NCI-H1436 treated with DMSO at 0.1 percent for 48 hours (cell line): ENCODE results near the gene SPG7.
"Not testable (repeated sequence)": the region's sequence is repeated elsewhere in the genome, so short reads cannot be mapped to it uniquely, and the experiment has no call there.

Experiments
- DNase-seq: peaks from one replicate; lab custom pipeline; 2025; lab: John Stamatoyannopoulos, UW

Gene SPG7

DNA sequence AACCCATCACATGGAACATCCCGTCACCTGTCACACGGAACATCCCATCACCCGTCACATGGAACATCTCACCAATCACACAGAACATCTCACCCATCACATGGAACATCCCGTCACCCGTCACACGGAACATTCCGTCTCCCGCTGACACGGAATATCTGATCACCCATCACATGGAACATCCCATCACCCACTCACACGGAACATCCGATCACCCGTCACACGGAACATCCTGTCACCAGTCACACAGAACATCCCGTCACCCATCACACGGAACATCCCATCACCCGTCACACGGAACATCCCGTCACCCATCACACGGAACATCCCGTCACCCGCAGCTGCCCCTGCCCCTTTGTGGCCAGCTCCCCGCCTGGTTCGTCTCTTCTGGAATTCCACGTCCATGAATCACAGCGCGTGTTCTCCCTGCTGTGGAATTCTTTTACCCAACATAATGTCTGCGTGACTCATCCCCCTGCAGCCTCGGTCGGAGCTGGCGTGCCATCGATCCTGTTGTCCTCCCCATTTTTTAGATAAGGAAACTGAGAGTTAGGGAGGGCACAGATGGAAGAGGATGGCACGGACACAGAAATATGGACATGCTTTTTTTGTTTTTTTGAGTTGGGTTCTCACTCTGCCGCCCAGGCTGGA is 73.0 kb downstream of the SPG7 start:
- DNase-seq: no peak

DNA sequence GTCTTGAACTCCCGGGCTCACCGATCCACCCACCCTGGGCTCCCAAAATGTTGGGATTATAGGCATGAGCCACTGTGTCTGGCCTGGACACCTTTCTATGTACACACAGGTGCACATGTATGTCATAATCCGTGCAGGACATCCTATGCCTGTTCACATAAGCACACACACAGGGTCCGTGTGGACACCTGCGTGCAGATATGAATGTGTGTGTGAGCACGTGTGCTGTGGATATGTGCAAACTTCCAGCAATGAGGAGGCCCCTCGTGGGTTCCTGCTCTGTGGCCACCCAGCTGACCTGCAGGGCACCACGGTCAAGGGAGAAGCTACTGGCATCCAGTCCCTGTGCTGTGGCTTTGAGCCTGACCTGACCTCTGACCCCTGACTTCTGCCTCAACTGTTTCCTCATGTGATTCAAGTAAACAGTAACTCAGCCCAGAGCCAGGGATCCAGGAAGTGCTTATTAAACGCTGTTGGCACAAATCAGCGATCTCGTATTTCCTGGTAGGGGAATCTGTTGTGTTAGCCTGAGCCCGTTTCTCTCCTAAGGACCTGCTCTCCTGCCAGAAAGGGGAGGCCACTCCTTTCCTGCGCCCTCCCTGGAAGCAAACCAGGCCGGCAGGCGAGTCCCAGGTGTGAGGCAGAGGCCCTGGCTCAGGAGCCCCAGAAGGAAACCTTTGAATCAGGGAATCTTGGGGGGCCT is 73.8 kb downstream of the SPG7 start:
- no peak for DNase-seq

DNA sequence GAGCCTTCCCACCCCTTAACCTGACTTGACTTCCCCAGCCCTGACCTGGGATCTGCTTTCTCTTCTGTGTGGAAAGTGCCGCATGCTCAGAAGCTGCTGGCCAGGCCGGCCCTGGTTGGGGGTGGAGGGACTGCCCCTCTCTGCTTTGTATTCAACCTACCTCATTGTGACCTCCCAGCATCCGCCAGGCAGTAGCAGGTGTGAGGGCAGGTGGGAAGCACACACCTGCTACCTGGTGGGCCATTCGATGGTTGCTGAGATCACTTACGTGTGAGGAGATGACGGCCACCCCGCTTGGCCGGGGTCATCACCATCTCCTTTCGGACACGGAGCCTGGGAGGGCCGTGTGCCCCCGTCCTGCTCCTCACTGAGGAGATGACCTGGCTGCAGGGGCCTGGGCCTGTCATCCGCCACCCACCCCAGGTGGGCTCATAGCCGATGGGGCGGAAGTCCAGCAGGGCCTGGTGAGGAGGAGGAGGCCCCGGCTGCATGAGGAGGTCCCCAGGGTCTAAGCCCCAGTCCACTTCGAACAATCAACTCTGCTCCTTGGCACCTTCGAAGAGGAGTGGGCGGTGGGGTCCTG is 74.5 kb downstream of the SPG7 start:
- DNase-seq: no peak

DNA sequence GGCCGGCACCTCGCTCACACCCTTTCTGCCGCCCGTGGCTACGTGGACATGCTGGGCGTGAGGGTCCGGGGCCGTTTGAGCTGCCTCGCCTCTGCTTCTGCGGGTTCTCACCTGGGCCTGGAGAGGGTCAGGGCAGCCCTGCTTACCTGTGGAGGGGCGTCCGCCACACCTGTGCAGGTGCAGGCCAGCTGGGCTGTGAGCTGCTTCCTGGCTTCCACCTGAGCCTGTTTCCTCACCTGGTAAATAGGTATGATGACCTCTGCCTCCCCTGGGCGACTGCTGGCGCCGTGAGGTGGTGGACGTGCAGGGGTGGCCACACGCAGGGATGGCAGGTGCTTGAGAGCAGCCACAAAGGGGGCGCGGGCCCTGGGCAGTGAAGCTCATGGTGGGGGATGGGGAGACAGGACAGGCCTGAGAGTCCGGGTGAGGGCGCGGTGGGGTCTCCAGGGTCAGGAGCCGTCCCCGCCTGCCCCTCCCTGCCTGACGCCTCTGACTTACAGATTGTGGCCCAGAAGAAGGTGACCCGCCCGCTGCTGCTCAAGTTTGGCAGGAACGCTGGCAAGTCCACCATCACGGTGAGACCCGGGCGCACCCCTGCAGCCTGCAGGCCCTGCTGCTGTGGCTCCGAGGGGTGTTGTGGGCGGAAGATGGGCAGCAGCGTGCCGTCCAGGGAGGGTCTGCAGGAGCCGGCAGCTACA is 75.1 kb downstream of the SPG7 start:
- DNase-seq: no peak

DNA sequence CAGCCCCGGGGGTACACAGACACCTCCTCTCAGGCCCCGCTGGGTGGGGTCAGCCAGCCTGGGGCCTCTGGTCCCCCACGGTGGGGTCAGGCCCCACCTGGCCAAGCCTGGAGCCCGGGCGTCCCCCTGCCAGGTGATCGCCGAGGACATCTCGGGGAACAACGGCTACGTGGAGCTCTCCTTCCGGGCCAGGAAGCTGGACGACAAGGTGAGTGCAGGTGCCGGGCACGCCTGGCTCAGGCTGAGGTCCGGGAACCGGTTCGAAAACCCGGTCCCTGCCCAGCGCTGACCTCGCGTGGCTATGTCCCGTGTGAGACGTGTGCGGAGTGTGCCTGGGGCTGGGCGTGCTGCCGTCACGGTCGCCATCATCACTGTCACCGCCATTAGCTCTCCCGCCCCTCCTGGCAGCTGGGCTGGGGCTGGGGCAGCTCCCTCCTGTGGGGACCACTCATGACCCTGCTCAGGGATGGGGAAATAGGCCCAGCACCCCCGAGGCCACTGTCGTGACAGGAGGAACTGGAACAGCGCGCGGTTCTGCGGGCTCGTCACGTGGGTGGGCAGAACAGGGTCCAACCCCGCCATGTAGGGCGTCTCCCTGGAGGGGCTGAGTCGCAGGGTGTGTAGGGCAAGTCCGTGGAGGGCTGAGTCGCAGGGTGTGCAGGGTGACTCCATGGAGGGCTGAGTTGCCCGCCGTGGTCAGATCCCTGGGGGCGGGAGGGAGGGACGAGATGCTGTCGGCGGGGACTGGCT is 75.9 kb downstream of the SPG7 start:
- no peak for DNase-seq

DNA sequence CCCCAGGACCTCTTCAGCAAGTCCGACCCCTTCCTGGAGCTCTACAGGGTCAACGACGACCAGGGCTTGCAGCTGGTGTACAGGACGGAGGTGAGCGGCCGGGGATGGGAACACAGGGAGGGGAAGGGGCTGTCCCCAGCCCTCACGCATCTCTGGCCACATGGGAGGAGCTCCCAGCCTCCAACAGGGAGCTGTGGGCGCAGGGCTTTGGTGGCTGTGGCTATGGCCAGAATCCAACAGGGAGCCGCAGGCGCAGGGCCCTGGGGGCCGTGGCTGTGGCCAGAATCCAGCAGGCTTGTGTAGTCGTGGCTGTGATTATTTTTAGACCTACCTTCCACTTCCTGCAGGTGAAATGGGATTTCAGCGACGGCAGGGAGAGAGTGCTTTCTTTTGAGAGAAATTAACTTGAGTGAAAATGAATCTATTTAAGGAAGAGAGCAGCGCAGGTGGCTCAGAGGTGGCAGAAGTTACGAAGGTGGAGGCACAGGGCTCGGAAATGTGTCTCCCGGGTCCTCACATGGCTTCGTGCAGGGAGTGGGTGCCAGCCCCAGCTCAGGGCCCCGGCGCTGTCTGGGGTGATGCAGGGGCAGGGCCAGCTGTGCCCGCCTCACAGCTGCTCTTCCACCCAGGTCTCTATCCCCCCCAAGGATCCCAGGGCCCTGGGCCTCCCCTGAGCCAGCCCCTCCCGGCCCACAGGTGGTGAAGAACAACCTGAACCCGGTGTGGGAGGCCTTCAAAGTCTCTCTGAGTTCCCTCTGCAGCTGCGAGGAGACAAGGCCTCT is 76.8 kb downstream of the SPG7 start:
- no peak for DNase-seq

DNA sequence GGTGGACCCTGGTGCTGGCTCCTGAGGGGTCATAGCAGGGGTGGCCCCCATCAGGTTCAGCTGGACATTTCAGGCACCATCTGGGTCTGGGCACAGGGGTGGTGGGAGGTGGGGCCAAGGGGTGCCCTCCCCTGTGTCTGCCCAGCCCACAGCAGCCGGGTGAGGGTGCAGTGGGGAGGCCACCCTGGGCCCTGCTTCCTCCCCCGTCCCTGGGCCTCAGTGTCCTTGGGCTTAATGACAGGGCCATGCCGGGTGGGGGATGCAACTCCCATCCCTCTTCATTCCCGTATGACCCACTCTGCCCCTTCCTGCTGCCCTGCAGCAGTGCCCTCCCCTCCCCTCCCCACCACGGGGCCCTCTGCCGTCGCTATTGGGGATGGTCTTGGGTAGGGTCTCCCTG is 78.0 kb downstream of the SPG7 start:
- DNase-seq: no peak

DNA sequence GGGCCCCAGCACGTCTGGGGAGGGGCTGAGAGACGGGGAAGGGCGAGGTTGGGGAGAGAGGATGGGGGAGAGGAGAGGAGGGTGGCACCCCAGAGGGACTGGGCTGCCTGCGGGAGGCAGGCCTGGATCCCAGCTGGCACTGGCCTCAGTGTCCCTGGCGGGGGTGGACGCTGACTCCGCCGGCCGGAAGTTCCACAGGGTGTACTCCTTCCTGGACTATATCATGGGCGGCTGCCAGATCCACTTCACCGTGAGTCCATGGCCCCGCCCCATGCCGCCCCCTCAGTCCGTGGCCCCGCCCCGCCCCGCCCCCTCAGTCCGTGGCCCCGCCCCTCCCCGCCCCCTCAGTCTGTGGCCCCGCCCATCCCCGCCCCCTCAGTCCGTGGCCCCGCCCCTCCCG is 78.7 kb downstream of the SPG7 start:
- DNase-seq: no peak

DNA sequence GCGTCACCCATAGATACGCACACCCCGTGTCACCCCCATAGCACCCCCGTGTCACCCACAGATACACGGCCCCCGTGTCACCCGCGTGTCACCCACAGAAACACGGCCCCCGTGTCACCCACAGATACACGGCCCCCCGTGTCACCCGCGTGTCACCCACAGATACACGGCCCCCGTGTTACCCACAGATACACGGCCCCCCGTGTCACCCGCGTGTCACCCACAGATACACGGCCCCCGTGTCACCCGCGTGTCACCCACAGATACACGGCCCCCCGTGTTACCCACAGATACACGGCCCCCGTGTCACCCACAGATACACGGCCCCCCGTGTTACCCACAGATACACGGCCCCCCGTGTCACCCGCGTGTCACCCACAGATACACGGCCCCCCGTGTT is 79.5 kb downstream of the SPG7 start:
- DNase-seq: not testable (repeated sequence)

DNA sequence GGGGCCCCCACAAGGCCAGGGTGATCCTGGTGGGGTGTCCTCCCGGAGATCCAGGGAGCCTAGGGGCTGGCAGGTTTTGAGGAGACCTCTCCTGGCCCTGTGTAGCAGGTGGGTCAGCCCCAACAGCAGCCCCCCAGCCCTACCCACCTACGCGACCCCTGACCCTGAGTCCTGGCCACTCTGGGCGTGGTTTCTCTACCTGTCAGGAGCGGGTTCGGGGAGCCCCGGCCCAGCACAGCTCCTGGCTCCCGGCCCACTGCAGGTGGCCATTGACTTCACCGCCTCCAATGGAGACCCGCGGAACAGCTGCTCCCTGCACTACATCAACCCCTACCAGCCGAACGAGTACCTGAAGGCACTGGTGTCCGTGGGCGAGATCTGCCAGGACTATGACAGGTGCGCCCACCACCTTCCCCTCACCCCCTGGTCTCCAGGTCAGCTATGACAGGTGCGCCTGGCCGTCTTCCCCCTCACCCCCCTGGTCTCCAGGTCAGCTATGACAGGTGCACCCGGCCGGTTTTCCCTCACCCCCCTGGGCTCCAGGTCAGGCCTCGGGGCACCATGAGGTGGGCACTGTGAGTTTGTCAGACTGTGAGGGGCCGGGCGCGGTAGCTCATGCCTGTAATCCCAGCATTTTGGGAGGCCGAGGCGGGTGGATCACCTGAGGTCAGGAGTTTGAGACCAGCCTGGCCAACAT is 80.4 kb downstream of the SPG7 start:
- no peak for DNase-seq

DNA sequence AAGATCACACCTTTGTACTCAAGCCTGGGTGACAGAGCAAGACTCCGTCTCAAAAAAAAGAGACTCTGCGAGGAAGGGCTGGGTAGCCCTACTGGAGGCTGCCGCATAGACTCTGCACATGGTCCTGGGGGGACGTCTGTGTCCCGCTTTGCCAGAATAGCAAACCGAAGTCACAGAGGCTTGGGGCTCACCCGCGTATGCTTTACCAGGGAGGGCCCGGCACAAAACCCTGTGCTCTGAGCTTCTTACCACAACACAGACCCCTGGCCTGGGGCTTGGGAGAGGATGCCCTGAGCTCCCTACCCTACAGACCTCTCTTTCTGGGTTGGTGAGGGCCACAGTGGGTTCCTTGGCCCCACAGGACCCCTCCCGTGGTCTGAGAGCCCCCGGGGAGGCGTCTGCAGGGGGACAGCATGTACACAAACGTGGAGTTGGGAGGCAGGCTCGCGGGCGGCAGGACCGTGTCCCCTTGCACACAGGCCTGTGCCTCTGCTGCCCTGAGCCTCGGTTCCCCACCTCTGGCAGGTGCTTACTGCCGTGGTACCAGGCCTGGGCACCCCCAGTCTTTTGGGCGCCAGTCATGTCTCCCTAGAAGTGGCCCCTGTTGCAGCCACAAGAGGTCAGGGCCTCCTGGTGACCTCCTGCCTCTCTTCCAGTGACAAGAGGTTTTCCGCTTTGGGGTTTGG is 81.2 kb downstream of the SPG7 start:
- no peak for DNase-seq

DNA sequence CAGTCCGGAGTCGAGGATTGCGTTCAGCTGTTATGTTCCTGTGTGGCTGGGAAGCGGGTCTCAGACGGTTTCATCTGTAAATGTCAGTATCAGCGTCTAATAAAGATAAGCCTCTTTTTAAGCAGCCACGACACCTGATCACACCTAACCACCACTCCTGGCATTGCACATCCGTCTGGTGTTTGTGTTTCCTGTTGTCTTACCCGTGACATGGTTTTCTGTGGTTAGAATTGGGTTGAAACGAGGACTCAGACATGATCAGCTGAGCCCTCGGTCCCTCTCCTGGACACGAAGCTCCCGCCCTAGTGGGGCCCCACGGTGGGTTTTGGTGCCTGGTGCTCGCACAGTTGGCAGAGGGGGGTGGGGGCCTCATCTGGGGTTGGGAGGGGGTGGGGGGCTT is 85.6 kb downstream of the SPG7 start:
- DNase-seq: no peak

DNA sequence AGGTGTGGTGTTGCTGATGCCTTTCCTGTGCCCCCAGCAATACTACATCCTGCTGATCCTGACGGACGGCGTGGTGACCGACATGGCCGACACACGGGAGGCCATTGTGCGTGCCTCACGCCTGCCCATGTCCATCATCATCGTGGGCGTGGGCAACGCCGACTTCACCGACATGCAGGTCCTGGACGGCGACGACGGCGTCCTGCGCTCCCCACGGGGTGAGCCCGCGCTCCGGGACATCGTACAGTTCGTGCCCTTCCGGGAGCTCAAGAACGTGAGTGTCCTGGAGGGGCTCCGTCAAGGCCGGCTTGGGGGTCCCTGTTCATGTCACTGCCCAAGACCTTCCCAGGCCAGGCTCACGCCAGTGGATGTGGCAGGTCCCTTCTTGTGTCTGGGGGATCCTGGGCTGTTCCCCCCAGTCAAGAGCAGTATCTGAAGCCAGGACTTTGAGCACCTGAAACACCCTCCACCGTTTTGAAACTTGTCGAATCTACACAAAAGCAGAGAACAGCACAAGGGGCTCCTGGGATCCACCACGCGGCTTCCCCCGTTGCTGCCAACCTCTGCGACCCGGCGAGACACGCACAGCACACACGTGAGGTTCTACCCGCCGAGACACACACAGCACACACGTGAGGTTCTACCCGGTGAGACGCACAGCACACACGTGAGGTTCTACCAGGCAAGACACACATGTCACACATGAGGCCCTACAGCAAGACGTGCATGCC is 87.3 kb downstream of the SPG7 start:
- DNase-seq: no peak

DNA sequence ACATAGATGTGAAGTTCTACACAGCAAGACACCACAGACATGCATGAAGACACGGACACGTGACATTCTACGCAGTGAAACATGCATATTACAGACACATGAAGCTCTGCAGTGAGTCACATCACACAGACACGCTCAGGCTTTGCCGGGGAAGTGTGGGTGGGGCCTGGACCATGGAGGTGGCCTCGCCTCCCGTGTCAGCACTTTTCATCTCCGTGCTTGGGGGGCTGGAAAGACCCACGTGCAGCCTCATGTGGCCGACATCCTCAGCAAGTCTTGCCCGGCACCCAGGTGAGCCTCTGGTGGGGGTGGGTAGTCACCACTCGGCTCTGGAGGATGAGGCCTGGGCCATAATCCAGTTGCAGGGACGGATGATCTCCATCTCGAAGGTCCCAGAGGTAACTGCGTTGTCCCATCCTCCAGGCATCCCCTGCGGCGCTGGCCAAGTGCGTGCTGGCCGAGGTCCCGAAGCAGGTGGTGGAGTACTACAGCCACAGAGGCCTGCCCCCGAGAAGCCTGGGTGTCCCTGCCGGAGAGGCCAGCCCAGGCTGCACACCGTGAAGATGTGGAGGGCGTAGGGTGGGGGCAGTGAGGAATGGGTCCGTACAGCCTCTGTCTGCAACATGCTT is 88.0 kb downstream of the SPG7 start:
- no peak for DNase-seq

DNA sequence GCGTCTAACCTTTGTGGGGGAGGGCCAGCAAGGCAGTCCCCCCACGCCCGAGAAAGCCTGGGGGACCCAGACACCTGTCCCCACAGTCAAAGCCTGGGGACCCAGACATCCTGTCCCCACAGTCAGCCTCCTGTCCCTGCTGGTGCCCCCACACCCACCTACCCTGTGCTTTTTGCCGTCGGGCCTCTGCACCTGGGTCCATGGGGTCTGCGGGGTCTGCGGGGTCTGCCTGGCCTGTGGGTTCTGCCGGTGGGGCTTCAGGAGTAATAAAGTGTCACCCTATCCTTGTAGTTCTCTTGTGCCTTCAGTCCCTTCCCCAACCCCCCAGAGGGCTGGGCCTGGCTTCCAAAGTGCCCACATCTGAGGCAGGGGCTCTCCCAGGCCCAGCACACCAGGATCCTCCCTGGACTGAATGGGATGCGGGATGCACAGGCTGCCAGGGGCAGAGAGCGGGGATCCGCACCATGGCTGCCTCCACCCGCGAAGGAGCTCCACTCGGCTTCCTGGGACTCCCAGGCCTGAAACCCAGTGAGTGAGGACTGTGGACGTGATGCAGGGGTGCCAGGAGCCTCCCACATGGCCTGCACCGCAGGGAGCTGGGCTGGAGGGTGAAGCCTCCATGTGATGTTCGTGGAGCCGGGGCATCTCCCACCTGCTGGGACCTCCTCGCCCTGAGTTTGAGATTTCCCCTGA is 88.9 kb downstream of the SPG7 start:
- no peak for DNase-seq

DNA sequence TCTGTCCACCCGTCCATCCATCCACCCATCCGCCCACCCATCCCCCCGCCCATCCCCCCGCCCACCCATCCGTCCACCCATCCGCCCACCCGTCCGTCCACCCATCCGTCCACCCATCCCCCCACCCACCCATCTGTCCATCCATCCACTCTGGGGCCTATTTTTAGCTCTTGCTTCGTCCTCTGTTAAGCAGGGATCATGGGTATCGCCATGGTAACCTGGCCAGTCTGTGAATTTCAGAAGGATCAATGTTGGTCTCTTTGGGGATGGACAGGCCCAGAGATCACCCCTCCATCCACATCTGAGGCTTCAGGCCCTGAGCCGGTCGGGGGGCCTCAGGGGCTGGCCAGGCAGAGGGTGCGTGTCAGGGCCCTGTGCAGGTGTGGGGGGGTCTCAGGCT is 90.0 kb downstream of the SPG7 start:
- no peak for DNase-seq

DNA sequence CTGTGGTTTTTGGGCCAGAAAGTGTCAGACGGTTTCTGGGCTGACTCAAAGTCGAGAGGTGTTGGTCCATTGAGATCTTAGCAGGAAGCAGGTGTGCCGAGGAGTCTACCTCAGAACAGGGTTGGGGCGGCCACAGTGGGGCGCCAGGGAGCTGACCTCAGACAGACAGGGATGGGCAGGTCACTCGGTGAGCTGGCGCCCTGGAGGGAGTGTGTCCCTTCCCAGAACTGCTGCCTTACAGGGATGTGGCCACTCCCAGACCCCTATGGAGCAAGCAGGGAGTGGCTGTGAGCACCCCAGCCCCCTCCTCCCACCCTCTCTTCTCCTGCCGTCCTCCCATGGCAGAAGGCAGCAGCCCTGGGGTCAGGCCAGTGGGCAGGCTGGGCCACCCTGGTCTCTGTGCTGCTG is 91.3 kb downstream of the SPG7 start:
- no peak for DNase-seq

DNA sequence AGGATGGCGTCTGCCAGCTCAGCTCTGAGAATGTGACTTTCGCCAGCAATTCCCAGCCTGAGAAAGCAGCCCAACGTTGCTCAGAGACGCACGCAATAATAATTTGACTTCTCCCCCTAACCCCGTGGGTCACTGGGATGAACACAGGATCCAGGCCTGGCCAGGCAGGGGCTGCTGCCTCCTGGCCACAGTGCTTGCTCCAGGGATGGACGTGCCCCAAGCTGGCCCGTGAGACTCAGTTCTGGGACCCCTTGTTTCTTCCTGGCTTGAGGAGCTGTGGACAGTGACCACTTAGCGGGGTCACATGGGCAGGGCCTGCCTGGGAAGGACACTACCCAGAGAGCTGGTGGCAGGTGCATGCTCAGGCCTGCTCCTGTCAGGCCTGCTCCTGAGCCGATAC is 91.7 kb downstream of the SPG7 start:
- DNase-seq: no peak

DNA sequence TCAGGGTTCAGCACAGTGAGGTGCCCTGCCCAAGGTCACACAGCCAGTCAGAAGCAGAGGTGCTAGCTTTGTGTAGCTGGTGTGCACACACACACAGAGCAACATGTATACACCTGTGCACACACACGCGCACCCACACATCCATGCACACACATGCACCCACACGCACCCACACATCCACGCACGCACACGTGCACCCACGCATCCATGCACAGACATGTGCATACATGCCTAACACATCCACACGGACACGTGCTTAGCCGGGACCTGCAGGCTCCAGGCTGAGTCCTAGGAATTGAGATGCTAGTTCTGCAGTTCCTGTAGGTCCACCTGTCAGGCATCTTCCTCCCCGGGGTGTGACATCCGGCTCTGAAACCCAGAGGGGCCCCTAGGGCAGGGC is 92.2 kb downstream of the SPG7 start:
- DNase-seq: no peak
